ENCODE results near the gene CCDC192.
A peak's percentile ranks its signal among the peaks of the same experiment; 100 is the strongest.

Gene CCDC192

DNA sequence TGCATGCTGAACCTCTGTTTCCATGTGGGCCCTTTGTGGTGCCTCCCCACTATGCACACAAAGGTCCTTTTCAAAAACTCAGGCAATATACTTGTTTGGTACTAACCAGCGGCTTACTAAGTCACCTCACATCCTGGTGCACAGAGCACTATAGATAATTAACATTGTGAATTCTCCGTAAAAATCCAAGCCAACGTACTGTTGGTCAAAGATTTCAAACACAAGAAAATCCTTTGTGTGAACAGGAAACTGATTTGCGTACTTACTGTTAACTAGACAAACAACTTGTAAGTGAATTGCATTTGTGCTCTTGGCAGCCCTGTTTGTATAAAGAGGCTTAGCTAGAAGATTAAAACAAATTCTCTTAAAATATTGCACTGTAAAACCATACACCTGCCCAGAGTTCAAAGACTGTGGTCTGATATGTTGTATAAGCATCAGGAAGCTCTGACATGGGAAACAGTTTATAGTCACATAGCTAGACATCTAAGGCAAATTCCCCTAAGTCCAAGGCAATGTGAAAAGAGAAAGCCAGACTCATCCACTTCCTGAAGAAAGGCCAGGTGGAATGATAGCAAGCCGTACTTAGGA lies 255.3 kb downstream of the CCDC192 start:
- no peaks in the 10 kb centered on the region for H3F3A ChIP-seq (ENCODE audit: low read depth)
- TF ChIP-seq, protein P1, sequence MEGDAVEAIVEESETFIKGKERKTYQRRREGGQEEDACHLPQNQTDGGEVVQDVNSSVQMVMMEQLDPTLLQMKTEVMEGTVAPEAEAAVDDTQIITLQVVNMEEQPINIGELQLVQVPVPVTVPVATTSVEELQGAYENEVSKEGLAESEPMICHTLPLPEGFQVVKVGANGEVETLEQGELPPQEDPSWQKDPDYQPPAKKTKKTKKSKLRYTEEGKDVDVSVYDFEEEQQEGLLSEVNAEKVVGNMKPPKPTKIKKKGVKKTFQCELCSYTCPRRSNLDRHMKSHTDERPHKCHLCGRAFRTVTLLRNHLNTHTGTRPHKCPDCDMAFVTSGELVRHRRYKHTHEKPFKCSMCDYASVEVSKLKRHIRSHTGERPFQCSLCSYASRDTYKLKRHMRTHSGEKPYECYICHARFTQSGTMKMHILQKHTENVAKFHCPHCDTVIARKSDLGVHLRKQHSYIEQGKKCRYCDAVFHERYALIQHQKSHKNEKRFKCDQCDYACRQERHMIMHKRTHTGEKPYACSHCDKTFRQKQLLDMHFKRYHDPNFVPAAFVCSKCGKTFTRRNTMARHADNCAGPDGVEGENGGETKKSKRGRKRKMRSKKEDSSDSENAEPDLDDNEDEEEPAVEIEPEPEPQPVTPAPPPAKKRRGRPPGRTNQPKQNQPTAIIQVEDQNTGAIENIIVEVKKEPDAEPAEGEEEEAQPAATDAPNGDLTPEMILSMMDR (conservative IDR thresholded peaks at IDR 0.05; ENCODE audit: low read length) = no peak
- no peak for TF ChIP-seq EZH2phosphoT487 (IDR thresholded peaks at IDR 0.05; ENCODE audit: borderline replicate concordance)
- H3K79me2 ChIP-seq (ENCODE audit: insufficient read depth, low read length) = no peaks in the 10 kb centered on the region
- H2AFZ ChIP-seq (ENCODE audit: low read length) = no peak overlapping the region
- H4K20me1 ChIP-seq (ENCODE audit: insufficient read depth, low read length, poor library complexity, severe bottlenecking) = no peaks in the 10 kb centered on the region
- no peak overlapping the region for H3K9ac ChIP-seq (ENCODE audit: low read depth, low read length, poor library complexity, severe bottlenecking)
- H3K9me3 ChIP-seq (ENCODE audit: insufficient read depth, low read depth, low read length) = no peaks in the 10 kb centered on the region
- no peak overlapping the region for H3K4me3 ChIP-seq (ENCODE audit: low read length, poor library complexity, severe bottlenecking)
- no peaks in the 10 kb centered on the region for H3K9me2 ChIP-seq (replicated peaks; ENCODE audit: low read depth, low read length)
- H3K4me2 ChIP-seq (ENCODE audit: low read depth, low read length, poor library complexity, severe bottlenecking) = peak overlapping the region; percentile 48
- H3K27me3 ChIP-seq (ENCODE audit: insufficient read depth, low read length, poor library complexity, severe bottlenecking) = no peaks in the 10 kb centered on the region
- peaks cover 28% of the 10 kb centered on the region for H3K4me1 ChIP-seq (ENCODE audit: insufficient read depth, low read length, poor library complexity, severe bottlenecking)
- no peaks in the 10 kb centered on the region for H3K36me3 ChIP-seq (ENCODE audit: insufficient read depth, low read length)

DNA sequence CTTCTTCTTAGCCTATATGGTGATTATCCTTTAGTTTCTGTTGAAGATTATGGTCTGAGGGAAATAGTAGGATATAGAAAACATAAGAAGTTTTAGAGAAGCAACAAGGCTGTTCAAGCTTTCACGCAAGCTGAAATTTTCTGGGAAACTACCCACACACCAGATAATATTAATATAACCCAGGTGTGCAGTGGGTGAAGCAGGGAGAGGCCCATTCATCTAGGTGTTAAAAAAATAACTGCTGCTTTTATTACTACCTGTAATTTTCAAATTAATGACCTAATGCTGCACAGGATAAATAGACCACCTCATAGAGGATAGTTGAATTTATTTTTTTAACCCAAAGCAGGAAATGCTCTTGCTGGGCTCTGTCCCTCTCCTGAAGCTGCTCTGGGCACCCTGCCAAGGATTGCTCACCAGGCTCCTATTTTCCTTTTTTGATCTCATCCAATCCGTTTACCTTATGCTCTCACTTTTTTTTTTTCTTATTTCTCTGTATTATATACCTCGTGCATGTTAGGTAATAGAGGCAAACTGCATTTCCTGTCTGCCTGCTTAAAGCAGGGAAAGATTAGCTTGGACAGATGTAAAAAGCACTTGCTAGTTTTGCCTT lies 256.1 kb downstream of the CCDC192 start:
- Histone ChIP-seq H3K79me2 (ENCODE audit: insufficient read depth, low read length) (no peaks in the 10 kb centered on the region), H2AFZ (ENCODE audit: low read length) (no peak overlapping the region), H4K20me1 (ENCODE audit: insufficient read depth, low read length, poor library complexity, severe bottlenecking) (no peaks in the 10 kb centered on the region), H3K27me3 (ENCODE audit: insufficient read depth, low read length, poor library complexity, severe bottlenecking) (no peaks in the 10 kb centered on the region), H3F3A (ENCODE audit: low read depth) (no peaks in the 10 kb centered on the region), H3K9ac (ENCODE audit: low read depth, low read length, poor library complexity, severe bottlenecking) (no peak overlapping the region), H3K9me2 (replicated peaks; ENCODE audit: low read depth, low read length) (no peaks in the 10 kb centered on the region), H3K4me1 (ENCODE audit: insufficient read depth, low read length, poor library complexity, severe bottlenecking) (peaks cover 28% of the 10 kb centered on the region), H3K36me3 (ENCODE audit: insufficient read depth, low read length) (no peaks in the 10 kb centered on the region), H3K4me3 (ENCODE audit: low read length, poor library complexity, severe bottlenecking) (peak overlapping the region; percentile 30), H3K9me3 (ENCODE audit: insufficient read depth, low read depth, low read length) (no peaks in the 10 kb centered on the region), H3K4me2 (ENCODE audit: low read depth, low read length, poor library complexity, severe bottlenecking) (peak overlapping the region; percentile 48)
- TF ChIP-seq EZH2phosphoT487 (IDR thresholded peaks at IDR 0.05; ENCODE audit: borderline replicate concordance) = no peak

DNA sequence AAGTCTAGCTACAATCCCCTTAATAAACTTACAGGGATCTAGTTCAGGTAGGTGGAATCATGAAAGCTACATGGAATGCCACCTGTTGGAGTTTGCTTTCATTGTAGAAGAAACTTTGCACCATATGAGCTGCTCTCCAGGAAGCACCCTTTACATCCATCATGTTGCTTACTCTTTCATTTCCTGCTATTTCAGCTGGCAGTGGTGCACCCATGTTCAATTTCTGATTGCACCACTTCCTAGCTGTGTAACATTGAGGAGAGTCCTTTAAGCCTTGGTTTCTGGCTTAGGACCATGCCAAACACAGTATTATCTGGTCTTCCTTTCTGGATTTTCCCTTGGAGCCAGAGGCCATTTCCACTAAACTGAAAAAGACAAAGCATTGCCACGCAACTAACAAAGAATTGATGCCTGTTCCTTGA lies 257.1 kb downstream of the CCDC192 start:
- Histone ChIP-seq H3K4me1 (ENCODE audit: insufficient read depth, low read length, poor library complexity, severe bottlenecking) (peaks cover 28% of the 10 kb centered on the region), H3K9me3 (ENCODE audit: insufficient read depth, low read depth, low read length) (no peaks in the 10 kb centered on the region), H2AFZ (ENCODE audit: low read length) (peak overlapping the region; percentile 43; the same call in 1 of the 2 replicates), H3K4me3 (ENCODE audit: low read length, poor library complexity, severe bottlenecking) (no peak overlapping the region), H3K9me2 (replicated peaks; ENCODE audit: low read depth, low read length) (no peaks in the 10 kb centered on the region), H3K27me3 (ENCODE audit: insufficient read depth, low read length, poor library complexity, severe bottlenecking) (no peaks in the 10 kb centered on the region), H3K36me3 (ENCODE audit: insufficient read depth, low read length) (no peaks in the 10 kb centered on the region), H3K79me2 (ENCODE audit: insufficient read depth, low read length) (no peaks in the 10 kb centered on the region), H3F3A (ENCODE audit: low read depth) (no peaks in the 10 kb centered on the region), H3K4me2 (ENCODE audit: low read depth, low read length, poor library complexity, severe bottlenecking) (no peak overlapping the region), H3K9ac (ENCODE audit: low read depth, low read length, poor library complexity, severe bottlenecking) (no peak overlapping the region), H4K20me1 (ENCODE audit: insufficient read depth, low read length, poor library complexity, severe bottlenecking) (no peaks in the 10 kb centered on the region)
- TF ChIP-seq EZH2phosphoT487 (IDR thresholded peaks at IDR 0.05; ENCODE audit: borderline replicate concordance) = no peak
- TF ChIP-seq, protein P1 (conservative IDR thresholded peaks at IDR 0.05; ENCODE audit: low read length) = no peak

All from Loucy (cell line).